KMS-11 (cell line): ENCODE measurements around the gene TXNDC5.
A peak's percentile ranks its signal among the peaks of the same experiment; 100 is the strongest.

Experiments used
- H2AFZ ChIP-seq: fragments of 200-600 bp; sonication (generic); 2 replicates; pipeline ENCODE4 v1.6.1; 2016; ENCODE audit warnings: antibody characterized with exemption, mixed run types, low read depth
- H3K27ac ChIP-seq: fragments of 200-600 bp; sonication (generic); 2 replicates; pipeline ENCODE4 v1.6.1; 2016; ENCODE audit warnings: mild to moderate bottlenecking, mixed run types
- H3K27me3 ChIP-seq: fragments of 200-600 bp; sonication (generic); 2 replicates; pipeline ENCODE4 v1.6.1; 2017; ENCODE audit warnings: mild to moderate bottlenecking, low read depth, mixed run types, moderate library complexity; ENCODE audit not compliant: insufficient read depth
- H3K36me3 ChIP-seq: fragments of 200-600 bp; sonication (generic); 2 replicates; pipeline ENCODE4 v1.6.1; 2017; ENCODE audit warnings: mild to moderate bottlenecking, mixed run types; ENCODE audit not compliant: insufficient read depth
- H3K4me1 ChIP-seq: fragments of 200-600 bp; sonication (generic); 2 replicates; pipeline ENCODE4 v1.6.1; 2016; ENCODE audit warnings: mild to moderate bottlenecking, low read depth, mixed run types; ENCODE audit not compliant: poor library complexity, severe bottlenecking
- H3K4me2 ChIP-seq: fragments of 200-600 bp; sonication (generic); 2 replicates; pipeline ENCODE4 v1.7.0; 2016; ENCODE audit warnings: mild to moderate bottlenecking, mixed run types
- H3K4me3 ChIP-seq: fragments of 200-600 bp; sonication (generic); IDR thresholded peaks from 2 replicates; pipeline ENCODE4 v1.6.1; 2017; ENCODE audit warnings: low read depth, low read length, mixed read lengths; ENCODE audit not compliant: insufficient read depth
- H3K79me2 ChIP-seq: fragments of 200-600 bp; sonication (generic); 2 replicates; pipeline ENCODE4 v1.6.1; 2016; ENCODE audit warnings: low read depth, mixed run types; ENCODE audit not compliant: insufficient read depth
- H3K9ac ChIP-seq: fragments of 200-600 bp; sonication (generic); 2 replicates; pipeline ENCODE4 v1.6.1; 2016; ENCODE audit warnings: mild to moderate bottlenecking, mixed run types
- H4K20me1 ChIP-seq: fragments of 200-600 bp; sonication (generic); 2 replicates; pipeline ENCODE4 v1.6.1; 2016; ENCODE audit warnings: mild to moderate bottlenecking, mixed run types; ENCODE audit not compliant: insufficient read depth
- TF ChIP-seq, protein P1 (sequence below): fragments of 200-600 bp; sonication (generic); conservative IDR thresholded peaks from 2 replicates; pipeline ENCODE4 v1.6.1; 2017; ENCODE audit warnings: low read depth, mild to moderate bottlenecking, antibody characterized with exemption, low read length, moderate library complexity, mixed read lengths

TXNDC5 gene

DNA sequence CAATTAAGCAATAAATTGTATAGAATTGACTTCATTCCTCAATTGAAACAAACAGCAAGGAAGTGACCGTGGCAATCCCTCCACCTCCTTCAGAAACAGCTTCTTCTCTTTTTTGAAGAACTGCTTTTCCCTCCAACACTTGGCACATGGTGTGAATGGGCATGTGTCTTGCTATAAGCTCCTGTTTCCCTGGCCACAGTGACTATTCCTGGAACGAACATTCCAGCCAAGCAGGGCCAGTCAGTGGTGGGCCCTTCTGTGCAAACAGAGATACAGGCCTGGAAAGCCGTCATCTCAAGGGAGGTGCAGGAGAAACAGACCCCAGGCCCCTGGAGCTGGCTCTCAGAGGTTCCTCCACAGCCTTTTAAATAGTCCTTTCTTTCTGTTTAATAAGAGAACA, 6.9 kb downstream of the TXNDC5 start:
- peaks cover 40% of the 10 kb centered on the region; the same call in 1 of the 2 replicates for H3K36me3 ChIP-seq
- TF ChIP-seq, protein P1, sequence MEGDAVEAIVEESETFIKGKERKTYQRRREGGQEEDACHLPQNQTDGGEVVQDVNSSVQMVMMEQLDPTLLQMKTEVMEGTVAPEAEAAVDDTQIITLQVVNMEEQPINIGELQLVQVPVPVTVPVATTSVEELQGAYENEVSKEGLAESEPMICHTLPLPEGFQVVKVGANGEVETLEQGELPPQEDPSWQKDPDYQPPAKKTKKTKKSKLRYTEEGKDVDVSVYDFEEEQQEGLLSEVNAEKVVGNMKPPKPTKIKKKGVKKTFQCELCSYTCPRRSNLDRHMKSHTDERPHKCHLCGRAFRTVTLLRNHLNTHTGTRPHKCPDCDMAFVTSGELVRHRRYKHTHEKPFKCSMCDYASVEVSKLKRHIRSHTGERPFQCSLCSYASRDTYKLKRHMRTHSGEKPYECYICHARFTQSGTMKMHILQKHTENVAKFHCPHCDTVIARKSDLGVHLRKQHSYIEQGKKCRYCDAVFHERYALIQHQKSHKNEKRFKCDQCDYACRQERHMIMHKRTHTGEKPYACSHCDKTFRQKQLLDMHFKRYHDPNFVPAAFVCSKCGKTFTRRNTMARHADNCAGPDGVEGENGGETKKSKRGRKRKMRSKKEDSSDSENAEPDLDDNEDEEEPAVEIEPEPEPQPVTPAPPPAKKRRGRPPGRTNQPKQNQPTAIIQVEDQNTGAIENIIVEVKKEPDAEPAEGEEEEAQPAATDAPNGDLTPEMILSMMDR: no peak
- H3K4me1 ChIP-seq: peaks cover 92% of the 10 kb centered on the region
- no peaks in the 10 kb centered on the region; the same call in 1 of the 2 replicates for H3K27me3 ChIP-seq
- no peak overlapping the region for H3K4me3 ChIP-seq
- H3K9ac ChIP-seq: peak overlapping the region; percentile 95; the same call in 1 of the 2 replicates
- H2AFZ ChIP-seq: no peak overlapping the region
- peak overlapping the region; percentile 91 for H3K27ac ChIP-seq
- H3K79me2 ChIP-seq: peaks cover 99% of the 10 kb centered on the region
- H3K4me2 ChIP-seq: peak overlapping the region; percentile 81
- peaks cover 34% of the 10 kb centered on the region for H4K20me1 ChIP-seq

GRCh38 chr6:7902867-7903266, 7.7 kb downstream of the TXNDC5 start:
- Histone ChIP-seq H3K27me3 (no peaks in the 10 kb centered on the region; the same call in 1 of the 2 replicates), H3K27ac (peak overlapping the region; percentile 91), H3K4me3 (no peak overlapping the region), H2AFZ (no peak overlapping the region), H3K9ac (peak overlapping the region; percentile 95; the same call in 1 of the 2 replicates), H3K4me1 (peaks cover 100% of the 10 kb centered on the region), H3K79me2 (peaks cover 98% of the 10 kb centered on the region), H4K20me1 (peaks cover 34% of the 10 kb centered on the region), H3K4me2 (peak overlapping the region; percentile 81), H3K36me3 (peaks cover 36% of the 10 kb centered on the region; the same call in 1 of the 2 replicates)
- TF ChIP-seq, protein P1: no peak

- Histone ChIP-seq H3K36me3 (peaks cover 34% of the 10 kb centered on the region; the same call in 1 of the 2 replicates), H3K4me1 (peaks cover 100% of the 10 kb centered on the region), H3K79me2 (peaks cover 98% of the 10 kb centered on the region), H3K27me3 (no peaks in the 10 kb centered on the region; the same call in 1 of the 2 replicates), H3K4me2 (peak overlapping the region; percentile 81), H3K27ac (peak overlapping the region; percentile 91), H4K20me1 (peaks cover 28% of the 10 kb centered on the region), H3K4me3 (no peak overlapping the region), H3K9ac (peak overlapping the region; percentile 95; the same call in 1 of the 2 replicates), H2AFZ (no peak overlapping the region)
- TF ChIP-seq, protein P1: no peak
Observed at GRCh38 chr6:7902221-7902620, 8.4 kb downstream of the TXNDC5 start.

DNA sequence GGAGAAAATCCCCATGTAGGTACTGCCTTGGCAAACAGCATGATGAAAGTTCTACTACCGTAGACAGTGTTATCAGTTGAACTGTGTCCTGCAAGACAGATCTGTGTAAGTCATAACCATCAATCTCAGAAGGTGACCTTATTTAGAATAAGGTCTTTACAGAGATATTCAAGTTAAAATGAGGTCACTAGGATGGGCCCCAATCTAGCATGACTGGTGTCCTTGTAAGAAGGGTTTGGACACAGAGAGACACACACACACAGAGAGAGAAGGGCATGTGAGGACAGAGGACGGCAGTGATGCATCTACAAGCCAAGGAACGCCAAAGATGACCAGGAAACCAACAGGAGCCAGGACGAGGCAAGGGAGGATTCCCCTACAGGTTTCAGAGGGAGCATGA, 8.8 kb downstream of the TXNDC5 start:
- peak overlapping the region; percentile 81 for H3K4me2 ChIP-seq
- H3K4me1 ChIP-seq: peaks cover 100% of the 10 kb centered on the region
- H3K27ac ChIP-seq: peak overlapping the region; percentile 91
- TF ChIP-seq, protein P1: no peak
- H3K4me3 ChIP-seq: no peak overlapping the region
- peaks cover 38% of the 10 kb centered on the region; the same call in 1 of the 2 replicates for H3K36me3 ChIP-seq
- no peaks in the 10 kb centered on the region; the same call in 1 of the 2 replicates for H3K27me3 ChIP-seq
- H3K9ac ChIP-seq: peak overlapping the region; percentile 95; the same call in 1 of the 2 replicates
- peaks cover 98% of the 10 kb centered on the region for H3K79me2 ChIP-seq
- H4K20me1 ChIP-seq: peaks cover 24% of the 10 kb centered on the region
- H2AFZ ChIP-seq: no peak overlapping the region
